Astrocyte of the cerebellum (primary cell): ENCODE results near the gene PCDHGA4.
"Not testable (repeated sequence)": the region's sequence is repeated elsewhere in the genome, so short reads cannot be mapped to it uniquely, and the experiment has no call there.

ENCODE experiments used
- DNase-seq: peaks from one replicate; pipeline ENCODE4 v3.0.0-alpha.2; 2011; ENCODE audit warnings: low read depth
- H3K4me3 ChIP-seq: 2 replicates; pipeline ENCODE4 v1.5.1; 2011; ENCODE audit warnings: mild to moderate bottlenecking, low read depth, low read length, moderate library complexity
- in situ Hi-C: cut with HindIII; loops from 2 replicates; pipeline ENCODE4 v1.10.0; 2017; ENCODE audit warnings: low sequenced_read_pairs
- TF ChIP-seq, protein P1 (sequence below): IDR thresholded peaks from 2 replicates; pipeline ENCODE4 v1.5.1; 2012; ENCODE audit warnings: low read length, low read depth, moderate library complexity, mild to moderate bottlenecking; ENCODE audit errors: missing control alignments

The PCDHGA4 gene

GRCh38 chr5:141387557-141388311, 32.9 kb downstream of the PCDHGA4 start, which contains the start of gene PCDHGB4:
Gene PCDHGB4 (plus strand): TSS chr5:141387698. CDS start chr5:141387885, 187 bp downstream.
- in situ Hi-C loops, result loop anchor here (5.0 kb wide), 1 partner anchor 50 kb away; the partner anchor contains the start of gene PCDHGA2
- TF ChIP-seq, protein P1, sequence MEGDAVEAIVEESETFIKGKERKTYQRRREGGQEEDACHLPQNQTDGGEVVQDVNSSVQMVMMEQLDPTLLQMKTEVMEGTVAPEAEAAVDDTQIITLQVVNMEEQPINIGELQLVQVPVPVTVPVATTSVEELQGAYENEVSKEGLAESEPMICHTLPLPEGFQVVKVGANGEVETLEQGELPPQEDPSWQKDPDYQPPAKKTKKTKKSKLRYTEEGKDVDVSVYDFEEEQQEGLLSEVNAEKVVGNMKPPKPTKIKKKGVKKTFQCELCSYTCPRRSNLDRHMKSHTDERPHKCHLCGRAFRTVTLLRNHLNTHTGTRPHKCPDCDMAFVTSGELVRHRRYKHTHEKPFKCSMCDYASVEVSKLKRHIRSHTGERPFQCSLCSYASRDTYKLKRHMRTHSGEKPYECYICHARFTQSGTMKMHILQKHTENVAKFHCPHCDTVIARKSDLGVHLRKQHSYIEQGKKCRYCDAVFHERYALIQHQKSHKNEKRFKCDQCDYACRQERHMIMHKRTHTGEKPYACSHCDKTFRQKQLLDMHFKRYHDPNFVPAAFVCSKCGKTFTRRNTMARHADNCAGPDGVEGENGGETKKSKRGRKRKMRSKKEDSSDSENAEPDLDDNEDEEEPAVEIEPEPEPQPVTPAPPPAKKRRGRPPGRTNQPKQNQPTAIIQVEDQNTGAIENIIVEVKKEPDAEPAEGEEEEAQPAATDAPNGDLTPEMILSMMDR, result peak; percentile 49
- H3K4me3 ChIP-seq, result peak within 1 kb of the TSS; percentile 24
- DNase-seq, result not testable (repeated sequence)

- DNase-seq, result no peak
- in situ Hi-C loops, result loop anchor here (5.0 kb wide), 1 partner anchor 51 kb away; the partner anchor contains the start of gene PCDHGA2
- TF ChIP-seq, protein P1, result no peak
- H3K4me3 ChIP-seq, result no peak overlapping the region
These were observed 33.8 kb downstream of the PCDHGA4 start for GRCh38 chr5:141388661-141389060.

GRCh38 chr5:141389153-141390042, 34.6 kb downstream of the PCDHGA4 start:
- TF ChIP-seq, protein P1, result no peak
- no peak for DNase-seq
- H3K4me3 ChIP-seq, result no peak overlapping the region
- in situ Hi-C loops, result loop anchor here (5.0 kb wide), 1 partner anchor 52 kb away; the partner anchor contains the start of gene PCDHGA2

GRCh38 chr5:141392429-141393198, 37.8 kb downstream of the PCDHGA4 start, which contains the start of gene PCDHGA8:
Gene PCDHGA8 (plus strand): TSS chr5:141392633. CDS start chr5:141392814, 181 bp downstream.
- DNase-seq, result no peak
- in situ Hi-C loops, result no loop called here
- no peak within 1 kb of the TSS for H3K4me3 ChIP-seq
- TF ChIP-seq, protein P1, result peak; percentile 9

DNA sequence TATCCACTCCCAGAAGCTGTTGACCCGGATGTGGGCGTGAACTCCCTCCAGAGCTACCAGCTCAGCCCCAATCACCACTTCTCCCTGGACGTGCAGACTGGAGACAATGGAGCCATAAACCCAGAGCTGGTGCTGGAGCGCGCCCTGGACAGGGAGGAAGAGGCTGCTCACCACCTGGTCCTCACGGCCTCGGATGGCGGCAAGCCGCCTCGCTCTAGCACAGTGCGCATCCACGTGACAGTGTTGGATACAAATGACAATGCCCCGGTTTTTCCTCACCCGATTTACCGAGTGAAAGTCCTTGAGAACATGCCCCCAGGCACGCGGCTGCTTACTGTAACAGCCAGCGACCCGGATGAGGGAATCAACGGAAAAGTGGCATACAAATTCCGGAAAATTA, 38.4 kb downstream of the PCDHGA4 start:
- TF ChIP-seq, protein P1, result no peak
- no peak for DNase-seq
- in situ Hi-C loops, result no loop called here
- no peak overlapping the region for H3K4me3 ChIP-seq

GRCh38 chr5:141394401-141395187, 39.8 kb downstream of the PCDHGA4 start:
- DNase-seq, H3K4me3 ChIP-seq, in situ Hi-C loops: not testable (repeated sequence)
